Neural cell (in vitro differentiated cells): ENCODE data around the gene PGRMC1. TPM values are rescaled to one million over a fixed set of nuclear protein-coding genes. Genes with fewer than 3 reads are reported as not detected.

Experiments used
- H2AFZ ChIP-seq: fragments of 200-600, 300-800 bp; sonication (generic), shearing (Covaris generic); 2 replicates; pipeline ENCODE4 v1.6.0; 2014; ENCODE audit warnings: low read depth, mild to moderate bottlenecking, antibody characterized with exemption, low read length, moderate library complexity
- H3F3A ChIP-seq: fragments of 200-600 bp; shearing (Covaris generic); 2 replicates; pipeline ENCODE4 v1.6.1; 2016; ENCODE audit warnings: mild to moderate bottlenecking, moderate library complexity, mixed read lengths, antibody characterized with exemption, low read length; ENCODE audit not compliant: insufficient read depth, poor library complexity, severe bottlenecking
- H3K27ac ChIP-seq: fragments of 200-600, 300-800 bp; sonication (generic), shearing (Covaris generic); 2 replicates; pipeline ENCODE4 v1.5.1; 2014; ENCODE audit warnings: mild to moderate bottlenecking, low read length, moderate library complexity
- H3K27me3 ChIP-seq: fragments of 300-800, 200-600 bp; sonication (generic), shearing (Covaris generic); 2 replicates; pipeline ENCODE4 v1.6.0; 2014; ENCODE audit warnings: mild to moderate bottlenecking, low read depth, low read length, moderate library complexity; ENCODE audit not compliant: insufficient read depth
- H3K36me3 ChIP-seq: fragments of 300-800, 200-600 bp; sonication (generic), shearing (Covaris generic); 2 replicates; pipeline ENCODE4 v1.5.1; 2014; ENCODE audit warnings: mild to moderate bottlenecking, antibody characterized with exemption, low read length, moderate library complexity; ENCODE audit not compliant: insufficient read depth
- H3K4me2 ChIP-seq: fragments of 300-800, 200-600 bp; sonication (generic), shearing (Covaris generic); 2 replicates; pipeline ENCODE4 v1.6.0; 2014; ENCODE audit warnings: mild to moderate bottlenecking, low read length
- H3K4me3 ChIP-seq: fragments of 300-800, 200-600 bp; sonication (generic), shearing (Covaris generic); 2 replicates; pipeline ENCODE4 v1.5.1; 2014; ENCODE audit warnings: mild to moderate bottlenecking, low read length, moderate library complexity
- H3K79me2 ChIP-seq: fragments of 200-600 bp; shearing (Covaris generic); replicated peaks from 2 replicates; pipeline ENCODE4 v1.6.0; 2014; ENCODE audit warnings: mild to moderate bottlenecking, low read length, moderate library complexity; ENCODE audit not compliant: insufficient read depth
- H3K9ac ChIP-seq: fragments of 300-800, 200-600 bp; sonication (generic), shearing (Covaris generic); 2 replicates; pipeline ENCODE4 v1.6.1; 2016; ENCODE audit warnings: mild to moderate bottlenecking, low read length, mixed read lengths
- H3K9me2 ChIP-seq: fragments of 200-600 bp; shearing (Covaris generic); 2 replicates; pipeline ENCODE4 v1.6.1; 2016; ENCODE audit warnings: mild to moderate bottlenecking, low read length, mixed read lengths; ENCODE audit not compliant: insufficient read depth
- H3K9me3 ChIP-seq: fragments of 200-600, 300-800 bp; sonication (generic), shearing (Covaris generic); 2 replicates; pipeline ENCODE4 v1.6.1; 2016; ENCODE audit warnings: mild to moderate bottlenecking, mixed run types, low read length, moderate library complexity, mixed read lengths
- H4K20me1 ChIP-seq: fragments of 200-600 bp; shearing (Covaris generic); 2 replicates; pipeline ENCODE4 v1.6.1; 2016; ENCODE audit warnings: mild to moderate bottlenecking, mixed run types; ENCODE audit not compliant: insufficient read depth
- CTCF ChIP-seq: fragments of 450-650 bp; IDR thresholded peaks from 2 replicates; pipeline ENCODE4 v1.5.1; 2014; ENCODE audit warnings: antibody characterized with exemption, mild to moderate bottlenecking, moderate library complexity; ENCODE audit not compliant: poor library complexity, severe bottlenecking
- EP300 ChIP-seq: fragments of 450-650 bp; conservative IDR thresholded peaks from 2 replicates; pipeline ENCODE4 v1.6.1; 2014; ENCODE audit warnings: antibody characterized with exemption, mild to moderate bottlenecking, moderate library complexity; ENCODE audit not compliant: poor library complexity, severe bottlenecking
- EZH2 ChIP-seq: fragments of 200-600, 300-800 bp; shearing (Covaris generic), sonication (generic); IDR thresholded peaks from 2 replicates; pipeline ENCODE4 v1.6.1; 2014; ENCODE audit warnings: antibody characterized with exemption, low read length, borderline replicate concordance, mild to moderate bottlenecking; ENCODE audit not compliant: insufficient read depth, poor library complexity, severe bottlenecking
- MXI1 ChIP-seq: fragments of 450-650 bp; conservative IDR thresholded peaks from 2 replicates; pipeline ENCODE4 v1.6.1; 2014; ENCODE audit warnings: antibody characterized with exemption, mild to moderate bottlenecking; ENCODE audit not compliant: poor library complexity, severe bottlenecking
- POLR2AphosphoS5 ChIP-seq: IDR thresholded peaks from 2 replicates; pipeline ENCODE4 v1.6.1; 2012
- RAD21 ChIP-seq: fragments of 450-650 bp; conservative IDR thresholded peaks from 2 replicates; pipeline ENCODE4 v1.6.1; 2014; ENCODE audit warnings: antibody characterized with exemption, mild to moderate bottlenecking, moderate library complexity
- SMC3 ChIP-seq: fragments of 450-650 bp; conservative IDR thresholded peaks from 2 replicates; pipeline ENCODE4 v1.6.1; 2014; ENCODE audit warnings: antibody characterized with exemption, mild to moderate bottlenecking, moderate library complexity; ENCODE audit not compliant: poor library complexity
- TAF1 ChIP-seq: IDR thresholded peaks from 2 replicates; pipeline ENCODE4 v1.6.1; 2012; ENCODE audit warnings: low read depth
- polyA plus RNA-seq: library from polyadenylated mRNA; depleted of rRNA; stranded (reverse); fragments of >200 nt; gene quantifications from 2 replicates; pipeline ENCODE4 v1.2.3, GENCODE V29; 2014

PGRMC1 gene
- polyA plus RNA-seq, 1 donor from 2014 or later = 672 TPM

GRCh38 chrX:119222932-119223331, 13.2 kb upstream of the PGRMC1 start:
- Histone ChIP-seq H4K20me1 (no peaks in the 10 kb centered on the region), H3K4me3 (no peak overlapping the region), H2AFZ (no peak overlapping the region), H3K79me2 (no peaks in the 10 kb centered on the region), H3K4me2 (no peak overlapping the region), H3K9me3 (no peaks in the 10 kb centered on the region), H3K27me3 (no peaks in the 10 kb centered on the region), H3F3A (no peaks in the 10 kb centered on the region), H3K9ac (no peak overlapping the region), H3K36me3 (no peaks in the 10 kb centered on the region), H3K9me2 (no peaks in the 10 kb centered on the region), H3K27ac (no peak overlapping the region)
- TF ChIP-seq RAD21 = no peak
- TF ChIP-seq POLR2AphosphoS5 = no peak
- TF ChIP-seq SMC3 = no peak
- no peak for TF ChIP-seq EZH2
- TF ChIP-seq CTCF = no peak

- H3K4me3 ChIP-seq = no peak overlapping the region
- no peak overlapping the region for H3K9ac ChIP-seq
- H3F3A ChIP-seq = no peaks in the 10 kb centered on the region
- no peak overlapping the region for H3K4me2 ChIP-seq
- H3K27ac ChIP-seq = no peak overlapping the region
- H3K79me2 ChIP-seq = no peaks in the 10 kb centered on the region
- no peaks in the 10 kb centered on the region for H3K9me2 ChIP-seq
- TF ChIP-seq CTCF = no peak
- no peak for TF ChIP-seq EZH2
- TF ChIP-seq POLR2AphosphoS5 = no peak
- no peak for TF ChIP-seq TAF1
- no peak for TF ChIP-seq EP300
- TF ChIP-seq MXI1 = no peak
- TF ChIP-seq RAD21 = no peak
- TF ChIP-seq SMC3 = no peak
- no peak overlapping the region for H2AFZ ChIP-seq
- no peaks in the 10 kb centered on the region for H3K9me3 ChIP-seq
- H3K36me3 ChIP-seq = no peaks in the 10 kb centered on the region
- no peaks in the 10 kb centered on the region for H4K20me1 ChIP-seq
- H3K27me3 ChIP-seq = no peaks in the 10 kb centered on the region
Observed at GRCh38 chrX:119223783-119224182, 12.3 kb upstream of the PGRMC1 start.

GRCh38 chrX:119226446-119226845, 9.6 kb upstream of the PGRMC1 start:
- H3K4me2 ChIP-seq = peak overlapping the region; percentile 48
- H3K9me2 ChIP-seq = no peaks in the 10 kb centered on the region
- TF ChIP-seq EZH2 = no peak
- TF ChIP-seq EP300 = no peak
- no peak for TF ChIP-seq SMC3
- TF ChIP-seq MXI1 = no peak
- no peak for TF ChIP-seq RAD21
- H3K36me3 ChIP-seq = no peaks in the 10 kb centered on the region
- H3K4me3 ChIP-seq = peak overlapping the region; percentile 34
- H2AFZ ChIP-seq = no peak overlapping the region
- H3K9ac ChIP-seq = no peak overlapping the region
- no peaks in the 10 kb centered on the region for H3K27me3 ChIP-seq
- H4K20me1 ChIP-seq = no peaks in the 10 kb centered on the region
- H3K79me2 ChIP-seq = no peaks in the 10 kb centered on the region
- H3K27ac ChIP-seq = no peak overlapping the region
- H3K9me3 ChIP-seq = no peaks in the 10 kb centered on the region
- H3F3A ChIP-seq = no peaks in the 10 kb centered on the region
